Measurements from ENCODE around the gene PCBP3.

- TF ChIP-seq CTCF (IDR thresholded peaks at IDR 0.05; ENCODE audit: borderline replicate concordance, extremely low read depth, low read length, poor library complexity, severe bottlenecking), result no peak
- no peak for TF ChIP-seq EZH2 (IDR thresholded peaks at IDR 0.05; ENCODE audit: borderline replicate concordance, low read depth, low read length, severe bottlenecking)
Observed at GRCh38 chr21:45857761-45858160, 214.2 kb downstream of the PCBP3 start.
